Right ventricle myocardium superior (tissue), 1 donor: ENCODE measurements around the gene PDS5A. TPM values are rescaled to one million over a fixed set of nuclear protein-coding genes. Genes with fewer than 3 reads are reported as not detected.
"Not testable (repeated sequence)": the region's sequence is repeated elsewhere in the genome, so short reads cannot be mapped to it uniquely, and the experiment has no call there.

Source experiments
- ATAC-seq: fragments of 200-7000 bp; cut with Tn5 transposase; one replicate; pipeline ENCODE4 v1.9.1; 2020; ENCODE audit warnings: mild to moderate bottlenecking; ENCODE audit not compliant: poor library complexity
- DNase-seq: peaks from one replicate; pipeline ENCODE4 v3.0.0-alpha.2; 2020
- intact Hi-C: fragments of 100-400 bp; cut with DNase I; formaldehyde crosslinking; loops from one replicate; pipeline ENCODE4 v1.11.2; 2022
- long read RNA-seq: library from polyadenylated mRNA; unstranded; transcript quantifications from one replicate; pipeline ENCODE4 v2.0.0, GENCODE V29; 2021
- total RNA-seq: library from RNA; stranded (reverse); fragmentation: NEBNext Ultra II Directional; extraction: Animal tissue kit (Norgen Biotek cat#: 25700); gene quantifications from one replicate; pipeline ENCODE4 v1.2.1, GENCODE V29; 2021
- donor health status: DM: no; HTN: yes; CAD: no; lungs with severe emphysema.

The PDS5A gene, protein sequence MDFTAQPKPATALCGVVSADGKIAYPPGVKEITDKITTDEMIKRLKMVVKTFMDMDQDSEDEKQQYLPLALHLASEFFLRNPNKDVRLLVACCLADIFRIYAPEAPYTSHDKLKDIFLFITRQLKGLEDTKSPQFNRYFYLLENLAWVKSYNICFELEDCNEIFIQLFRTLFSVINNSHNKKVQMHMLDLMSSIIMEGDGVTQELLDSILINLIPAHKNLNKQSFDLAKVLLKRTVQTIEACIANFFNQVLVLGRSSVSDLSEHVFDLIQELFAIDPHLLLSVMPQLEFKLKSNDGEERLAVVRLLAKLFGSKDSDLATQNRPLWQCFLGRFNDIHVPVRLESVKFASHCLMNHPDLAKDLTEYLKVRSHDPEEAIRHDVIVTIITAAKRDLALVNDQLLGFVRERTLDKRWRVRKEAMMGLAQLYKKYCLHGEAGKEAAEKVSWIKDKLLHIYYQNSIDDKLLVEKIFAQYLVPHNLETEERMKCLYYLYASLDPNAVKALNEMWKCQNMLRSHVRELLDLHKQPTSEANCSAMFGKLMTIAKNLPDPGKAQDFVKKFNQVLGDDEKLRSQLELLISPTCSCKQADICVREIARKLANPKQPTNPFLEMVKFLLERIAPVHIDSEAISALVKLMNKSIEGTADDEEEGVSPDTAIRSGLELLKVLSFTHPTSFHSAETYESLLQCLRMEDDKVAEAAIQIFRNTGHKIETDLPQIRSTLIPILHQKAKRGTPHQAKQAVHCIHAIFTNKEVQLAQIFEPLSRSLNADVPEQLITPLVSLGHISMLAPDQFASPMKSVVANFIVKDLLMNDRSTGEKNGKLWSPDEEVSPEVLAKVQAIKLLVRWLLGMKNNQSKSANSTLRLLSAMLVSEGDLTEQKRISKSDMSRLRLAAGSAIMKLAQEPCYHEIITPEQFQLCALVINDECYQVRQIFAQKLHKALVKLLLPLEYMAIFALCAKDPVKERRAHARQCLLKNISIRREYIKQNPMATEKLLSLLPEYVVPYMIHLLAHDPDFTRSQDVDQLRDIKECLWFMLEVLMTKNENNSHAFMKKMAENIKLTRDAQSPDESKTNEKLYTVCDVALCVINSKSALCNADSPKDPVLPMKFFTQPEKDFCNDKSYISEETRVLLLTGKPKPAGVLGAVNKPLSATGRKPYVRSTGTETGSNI (N-terminal part only)
- 31.1 TPM for total RNA-seq
- long read RNA-seq, full-length matches to known transcripts: 29 of 51 reads
- long read RNA-seq, partial matches to known transcripts: 13 of 51 reads
- long read RNA-seq, other reads (novel, unspliced or antisense): 9 of 51 reads

DNA sequence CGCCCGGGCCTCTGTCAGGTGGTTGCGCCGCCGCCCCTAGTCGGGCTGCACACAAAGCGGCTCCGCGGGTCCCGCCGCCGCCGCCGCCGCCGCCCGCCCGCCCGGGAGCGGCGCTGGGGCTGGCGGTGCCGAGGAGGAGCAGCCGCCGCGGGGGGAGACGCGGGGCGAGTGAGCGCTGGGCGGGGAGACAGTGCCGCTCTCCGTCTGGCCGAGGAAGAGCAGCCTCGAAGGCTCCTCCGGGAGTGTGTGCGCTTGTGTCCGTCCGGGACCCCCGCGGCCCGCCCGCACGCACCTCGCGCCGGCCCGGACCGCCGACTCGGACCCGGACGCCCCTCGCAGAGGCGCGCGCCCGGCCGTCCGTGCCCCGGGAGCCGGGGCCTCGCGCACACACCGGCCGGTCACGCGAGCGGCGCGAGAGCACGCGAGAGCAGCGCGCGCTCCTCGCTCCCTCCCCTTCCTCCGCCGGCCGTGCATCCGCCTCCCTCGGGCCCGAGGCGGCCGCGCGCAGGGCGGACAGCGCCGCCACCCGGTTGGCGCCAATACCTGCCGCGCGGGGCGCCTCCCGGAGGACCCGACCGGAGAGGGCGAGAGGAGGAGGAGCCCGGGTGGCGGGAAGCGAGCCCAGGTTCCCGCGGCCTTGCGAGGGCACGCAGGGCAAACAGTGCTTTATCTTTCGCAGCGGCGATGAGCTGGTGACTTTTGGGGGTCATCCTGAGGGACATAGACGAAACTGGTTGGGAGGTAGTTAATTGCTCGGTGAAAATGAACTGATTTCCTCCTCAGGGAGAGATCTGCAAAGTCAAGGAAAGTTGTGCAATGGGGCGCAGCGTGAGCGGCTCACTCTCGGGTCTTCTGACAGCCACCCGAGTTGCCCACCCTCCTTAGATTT is at the start of gene PDS5A:
Gene PDS5A (minus strand): TSS at position 423 of the 889 bp plus-strand sequence. CDS start 1,334 bp downstream, outside the sequence.
- intact Hi-C loops: loop anchor here (2.0 to 10.0 kb wide), 5 partner anchors 73 to 510 kb away; partner anchors contain the start of genes N4BP2, SMIM14 and UBE2K
- ATAC-seq: peak; percentile 95
- DNase-seq: peak; percentile 93

DNA sequence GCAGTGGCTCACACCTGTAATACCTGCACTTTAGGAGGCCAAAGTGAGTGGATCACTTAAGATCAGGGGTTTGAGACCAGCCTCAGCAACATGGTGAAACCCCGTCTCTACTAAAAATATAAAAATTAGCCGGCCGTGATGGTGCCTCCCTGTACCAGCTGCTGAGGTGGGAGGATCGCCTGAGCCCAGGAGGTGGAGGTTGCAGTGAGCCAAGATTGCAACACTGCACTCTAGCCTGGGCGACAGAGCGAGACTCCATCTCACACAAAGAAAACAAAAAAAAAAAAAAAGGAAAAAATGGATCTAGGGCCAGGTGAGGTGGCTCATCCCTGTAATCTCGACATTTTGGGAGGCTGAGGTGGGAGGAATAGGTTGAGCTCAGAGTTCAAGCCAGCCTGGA is 46.3 kb upstream of the PDS5A start:
- intact Hi-C loops, ATAC-seq, DNase-seq: not testable (repeated sequence)

DNA sequence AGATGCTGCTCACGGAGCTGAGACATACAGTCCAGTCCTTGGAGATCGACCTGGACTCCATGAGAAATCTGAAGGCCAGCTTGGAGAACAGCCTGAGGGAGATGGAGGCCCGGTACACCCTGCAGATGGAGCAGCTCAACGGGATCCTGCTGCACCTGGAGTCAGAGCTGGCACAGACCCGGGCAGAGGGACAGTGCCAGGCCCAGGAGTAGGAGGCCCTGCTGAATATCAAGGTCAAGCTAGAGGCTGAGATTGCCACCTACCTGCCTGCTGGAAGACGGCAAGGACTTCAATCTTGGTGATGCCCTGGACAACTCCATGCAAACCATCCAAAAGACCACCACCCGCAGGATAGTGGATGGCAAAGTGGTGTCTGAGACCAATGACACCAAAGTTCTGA is 43.4 kb upstream of the PDS5A start:
- DNase-seq, intact Hi-C loops, ATAC-seq: not testable (repeated sequence)

DNA sequence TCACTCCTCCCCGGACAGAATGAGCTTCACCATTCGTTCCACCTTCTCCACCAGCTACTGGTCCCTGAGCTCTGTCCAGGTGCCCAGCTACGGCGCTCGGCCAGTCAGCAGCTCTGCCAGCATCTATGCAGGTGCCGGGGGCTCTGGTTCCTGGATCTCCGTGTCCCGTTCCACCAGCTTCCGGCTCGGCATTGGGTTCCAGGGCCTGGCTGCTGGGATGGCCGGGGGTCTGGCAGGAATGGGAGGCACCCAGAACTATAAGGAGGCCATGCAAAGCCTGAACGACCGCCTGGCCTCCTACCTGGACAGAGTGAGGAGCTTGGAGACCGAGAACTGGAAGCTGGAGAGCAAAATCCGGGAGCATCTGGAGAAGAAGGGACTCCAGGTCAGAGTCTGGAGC is 42.5 kb upstream of the PDS5A start:
- ATAC-seq: no peak
- intact Hi-C loops: no loop called here
- DNase-seq: no peak

DNA sequence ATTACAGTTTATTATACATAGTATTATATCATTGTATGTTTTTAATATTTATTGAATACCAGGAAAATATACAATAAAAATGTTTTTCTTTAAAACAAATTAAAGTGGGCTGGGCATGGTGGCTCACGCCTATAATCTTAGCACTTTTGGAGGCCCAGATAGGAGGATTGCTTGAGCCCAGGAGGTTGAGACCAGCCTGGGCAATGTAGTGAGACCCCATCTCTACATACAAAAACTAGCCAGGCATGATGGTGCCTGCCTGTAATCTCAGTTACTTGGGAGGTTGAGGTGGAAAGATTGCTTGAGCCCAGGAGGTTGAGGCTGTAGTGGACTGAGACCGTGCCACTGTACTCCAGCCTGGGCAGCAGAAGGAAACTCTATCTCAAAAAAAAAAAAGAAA is 38.3 kb upstream of the PDS5A start:
- DNase-seq: no peak
- intact Hi-C loops: no loop called here
- no peak for ATAC-seq

DNA sequence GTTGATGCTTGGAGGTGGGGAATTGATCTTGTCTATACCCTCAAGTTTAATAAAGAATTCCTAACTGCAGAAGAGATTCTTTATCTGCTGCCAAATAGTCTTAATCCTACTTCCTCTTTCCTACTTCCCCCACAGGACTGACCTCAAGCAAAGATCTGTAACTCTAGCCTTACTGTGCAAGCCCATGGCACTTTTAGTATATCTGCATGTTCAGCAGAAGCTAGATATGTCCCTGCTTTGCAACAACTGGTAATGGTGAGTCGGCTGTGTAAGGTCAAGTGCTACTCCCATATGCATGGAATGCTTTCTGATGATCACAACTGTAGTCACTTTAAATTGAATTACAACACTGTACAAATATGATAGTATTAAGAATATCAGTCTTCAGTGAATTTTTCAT is 26.3 kb upstream of the PDS5A start:
- DNase-seq: no peak
- ATAC-seq: no peak
- intact Hi-C loops: no loop called here

DNA sequence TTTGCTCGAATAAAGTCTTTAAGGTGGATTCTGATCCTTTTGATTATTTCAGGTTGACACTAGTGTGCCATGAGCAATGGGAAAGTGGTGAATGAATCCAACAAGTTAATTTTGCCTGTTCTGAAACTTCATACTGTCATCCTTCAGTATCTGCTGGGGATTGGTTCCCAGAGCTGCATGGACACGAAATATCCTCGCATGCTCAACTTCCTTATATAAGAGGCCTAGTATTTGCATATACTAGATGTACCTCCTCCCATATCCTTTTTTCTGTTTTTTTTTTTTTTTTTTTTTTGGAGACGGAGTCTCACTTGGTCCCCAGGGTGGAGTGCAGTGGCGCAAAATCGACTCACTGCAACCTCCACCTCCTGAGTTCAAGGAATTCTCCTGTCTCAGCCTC is 23.0 kb upstream of the PDS5A start:
- intact Hi-C loops: no loop called here
- no peak for ATAC-seq

GRCh38 chr4:39998659-39999345 is 21.1 kb upstream of the PDS5A start:
- no peak for ATAC-seq
- intact Hi-C loops: no loop called here

More for the DNA sequence above, 23.0 kb upstream of the PDS5A start:
- DNase-seq: no peak

DNA sequence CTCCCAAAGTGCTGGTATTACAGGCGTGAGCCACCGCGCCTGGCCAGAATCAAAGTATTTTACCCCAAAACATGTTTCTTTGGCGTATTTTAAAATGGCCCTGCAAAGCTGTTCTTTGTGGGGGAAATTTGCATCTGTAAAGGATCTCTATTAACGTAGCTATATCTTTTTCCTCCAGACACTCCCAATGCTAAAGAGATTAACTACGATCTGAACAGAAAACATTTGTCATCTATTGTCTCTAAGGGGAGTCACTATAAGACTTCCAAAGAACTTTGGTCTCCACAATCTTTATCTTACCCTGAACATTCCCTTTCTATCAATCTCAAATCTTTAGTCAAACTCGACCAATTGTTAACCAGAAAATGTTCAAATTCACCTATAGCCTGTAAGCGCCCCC is 19.1 kb upstream of the PDS5A start:
- no peak for DNase-seq
- no peak for ATAC-seq
- intact Hi-C loops: no loop called here

More at GRCh38 chr4:39998659-39999345, 21.1 kb upstream of the PDS5A start:
- no peak for DNase-seq

- ATAC-seq (no peak), DNase-seq (no peak)
- intact Hi-C loops: no loop called here
Observed at GRCh38 chr4:39994406-39994805, 16.7 kb upstream of the PDS5A start.

DNA sequence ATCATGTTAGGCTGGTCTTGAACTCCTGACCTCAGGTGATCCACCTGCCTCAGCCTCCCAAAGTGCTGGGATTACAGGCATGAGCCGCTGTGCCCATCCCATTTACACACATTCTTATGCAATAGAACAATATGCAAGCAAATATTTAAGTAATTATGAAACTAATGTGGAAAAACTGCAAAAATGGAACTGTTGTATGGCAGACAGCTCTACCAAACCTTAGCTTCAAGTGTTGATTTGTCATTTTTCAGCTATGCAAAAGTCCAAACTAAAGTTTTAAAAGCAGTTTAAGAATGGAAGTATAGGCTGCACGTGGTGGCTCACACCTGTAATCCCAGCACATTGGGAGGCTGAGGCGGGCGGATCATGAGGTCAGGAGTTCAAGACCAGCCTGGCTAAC is 11.7 kb upstream of the PDS5A start:
- intact Hi-C loops, DNase-seq, ATAC-seq: not testable (repeated sequence)

- DNase-seq (no peak), ATAC-seq (no peak)
- intact Hi-C loops: no loop called here
Observed at GRCh38 chr4:39987485-39987884, 9.8 kb upstream of the PDS5A start.

GRCh38 chr4:39978904-39979303 is 1.2 kb upstream of the PDS5A start:
- no peak for ATAC-seq
- DNase-seq: no peak
- intact Hi-C loops: loop anchor here (5.0 to 10.0 kb wide), 4 partner anchors 74 to 512 kb away; partner anchors contain the start of genes N4BP2 and UBE2K

DNA sequence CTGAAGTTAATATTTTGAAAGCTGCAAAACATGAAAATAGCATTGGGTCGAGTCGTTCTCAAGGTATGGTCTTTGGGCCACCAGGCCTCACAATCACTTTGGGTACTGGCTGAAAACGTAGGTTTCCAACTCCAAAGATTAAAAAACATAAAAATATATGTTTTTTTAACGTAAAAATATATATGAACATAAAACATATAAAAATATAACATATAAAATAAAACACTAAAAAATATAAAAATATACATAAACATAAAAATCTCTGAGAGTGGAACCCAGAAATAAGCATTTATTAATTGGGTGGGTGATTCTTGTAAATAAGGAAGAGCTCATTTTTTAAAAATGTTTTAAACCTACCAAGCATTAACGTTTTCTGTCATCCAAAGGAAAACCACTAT is 666 bp upstream of the PDS5A start:
- intact Hi-C loops: loop anchor here (5.0 to 10.0 kb wide), 4 partner anchors 74 to 511 kb away; partner anchors contain the start of genes N4BP2 and UBE2K
- no peak for DNase-seq
- no peak for ATAC-seq

- intact Hi-C loops: loop anchor here (2.0 to 10.0 kb wide), 5 partner anchors 72 to 510 kb away; partner anchors contain the start of genes N4BP2, SMIM14 and UBE2K
- peak; percentile 65 for DNase-seq
Observed at GRCh38 chr4:39976945-39977488, 694 bp downstream of the PDS5A start.

DNA sequence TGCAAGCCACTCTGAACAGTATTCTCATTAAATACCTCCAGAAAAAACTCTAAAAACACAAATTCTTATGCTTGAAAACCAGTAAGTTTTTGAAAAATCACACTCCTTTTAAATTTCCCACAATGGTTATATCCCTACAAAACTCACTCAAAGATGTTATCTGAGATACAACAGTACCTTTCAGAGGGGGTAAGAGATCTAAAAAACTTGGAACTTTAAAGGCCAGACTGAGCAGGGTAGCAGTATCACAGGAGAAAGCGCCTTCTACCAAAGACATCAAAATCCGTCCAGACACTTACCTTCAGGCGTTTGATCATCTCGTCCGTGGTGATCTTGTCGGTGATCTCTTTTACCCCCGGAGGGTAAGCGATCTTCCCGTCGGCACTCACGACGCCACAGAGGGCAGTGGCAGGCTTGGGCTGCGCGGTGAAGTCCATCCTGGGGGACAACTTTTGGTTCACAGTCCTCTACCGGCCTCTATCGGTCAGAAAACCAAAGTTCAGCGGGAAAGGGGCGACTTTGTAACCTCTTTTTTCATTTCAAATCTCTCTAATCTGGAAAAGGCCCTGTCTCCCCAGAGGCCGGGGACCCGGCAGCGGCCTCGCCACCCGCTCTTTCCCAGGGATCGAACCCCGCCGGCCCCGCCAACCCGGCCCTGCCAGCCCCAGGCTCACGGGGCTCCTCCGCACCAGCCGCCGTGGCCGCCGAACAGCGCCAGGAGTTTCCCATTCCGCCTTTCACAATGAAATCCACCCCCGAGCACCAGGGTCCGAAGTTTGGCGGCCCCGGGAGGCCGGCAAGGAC is 1.4 kb downstream of the PDS5A start:
- ATAC-seq: peak; percentile 86
- intact Hi-C loops: loop anchor here (2.0 to 10.0 kb wide), 5 partner anchors 72 to 509 kb away; partner anchors contain the start of genes N4BP2, SMIM14 and UBE2K
- peak; percentile 79 for DNase-seq

More at GRCh38 chr4:39976945-39977488, 694 bp downstream of the PDS5A start:
- ATAC-seq: peak; percentile 50
